ENCODE measurements around the gene PIK3CD. TPM values are rescaled to one million over a fixed set of nuclear protein-coding genes. Genes with fewer than 3 reads are reported as not detected.

PIK3CD gene
- total and polyA plus RNA-seq, 2 of the 8 experiments (the other 6 are each of a cell fraction or from before 2014, with no cell fraction given), result 20.6 to 24.1 TPM

GRCh38 chr1:9611716-9612115 lies 39.8 kb upstream of the PIK3CD start (continued):
- TF ChIP-seq CEBPB (IDR thresholded peaks at IDR 0.05; ENCODE audit: low read depth, low read length), result no peak

All from H1 (cell line).